GM19397 (cell line): Measurements from ENCODE around the gene CAMKMT.

Source experiments
- ATAC-seq: cut with Tn5 transposase; IDR thresholded peaks from one replicate; pipeline ENCODE4 v1.9.1; 2021; ENCODE audit warnings: mild to moderate bottlenecking, moderate library complexity; ENCODE audit not compliant: unreplicated experiment

The CAMKMT gene

GRCh38 chr2:44813165-44813564, 451.4 kb downstream of the CAMKMT start:
- no peak for ATAC-seq

- no peak for ATAC-seq
Observed at GRCh38 chr2:44813658-44814057, 451.9 kb downstream of the CAMKMT start.

DNA sequence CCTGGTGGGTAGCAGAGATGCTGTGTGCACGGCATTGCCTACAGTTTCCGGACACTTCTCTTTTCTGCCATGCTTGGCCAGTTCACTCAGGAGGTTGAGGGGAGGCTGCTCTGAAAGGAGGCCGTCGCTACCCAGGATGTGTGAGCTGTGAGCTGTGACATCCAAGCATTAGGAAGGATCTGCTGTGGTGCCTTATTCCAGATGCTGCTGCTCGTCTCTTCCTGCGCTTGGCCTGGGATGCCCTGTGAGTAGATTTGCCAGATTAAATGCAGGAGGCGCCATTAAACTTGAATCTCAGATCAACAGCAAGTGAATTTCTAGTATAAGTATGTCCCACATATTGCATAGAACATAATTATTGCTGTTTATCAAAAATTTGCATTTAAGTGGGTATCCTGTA, 455.5 kb downstream of the CAMKMT start:
- no peak for ATAC-seq

GRCh38 chr2:44817673-44818335, 456.1 kb downstream of the CAMKMT start:
- ATAC-seq, result no peak

- ATAC-seq, result no peak
Observed at GRCh38 chr2:44819061-44819460, 457.3 kb downstream of the CAMKMT start.

GRCh38 chr2:44821500-44821899, 459.8 kb downstream of the CAMKMT start:
- ATAC-seq, result no peak

DNA sequence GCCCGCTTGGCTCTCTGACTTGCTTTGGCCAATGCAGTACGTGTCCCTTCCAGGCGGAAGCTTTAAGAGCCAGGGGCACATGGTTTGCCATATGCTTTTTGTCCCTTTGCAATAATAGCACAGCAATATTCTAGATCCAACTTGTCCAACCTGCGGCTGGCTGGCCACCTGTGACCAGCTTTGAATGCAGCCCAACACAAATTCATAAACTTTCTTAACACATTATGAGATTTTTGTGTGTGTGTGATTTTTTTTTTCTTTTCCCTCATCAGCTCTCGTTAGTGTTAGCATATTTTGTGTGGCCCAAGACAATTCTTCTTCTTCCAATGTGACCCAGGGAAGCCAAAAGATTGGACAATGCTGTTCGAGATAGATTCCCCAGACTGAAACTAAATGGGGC, 460.4 kb downstream of the CAMKMT start:
- no peak for ATAC-seq
